Activated CD4-positive, alpha-beta T cell treated with anti-CD3 and anti-CD28 coated beads, Interleukin-2, amount 10 ng/mL, durations not matched to agents 7 days and 5 days (primary cell): ENCODE results near the gene DRC3. TPM values are rescaled to one million over a fixed set of nuclear protein-coding genes. Genes with fewer than 3 reads are reported as not detected.
"Not testable (repeated sequence)": the region's sequence is repeated elsewhere in the genome, so short reads cannot be mapped to it uniquely, and the experiment has no call there.

Experiments used
- CTCF ChIA-PET: fragments of 350-600 bp; sonication (Branson Sonifier 250); formaldehyde crosslinking; loops from one replicate; lab custom pipeline; 2021; ENCODE audit warnings: antibody characterized with exemption; lab: Charles Lee
- POLR2A ChIA-PET: fragments of 350-600 bp; sonication (Branson Sonifier 250); formaldehyde crosslinking; loops from one replicate; lab custom pipeline; 2021; ENCODE audit warnings: antibody characterized with exemption; lab: Charles Lee
- DNase-seq: peaks from one replicate; pipeline ENCODE4 v3.0.0-alpha.2; 2020
- H3K27ac Mint-ChIP-seq: one replicate; pipeline ENCODE4 v1.8.0; 2021; ENCODE audit warnings: mild to moderate bottlenecking, moderate library complexity, mixed read lengths
- H3K27me3 Mint-ChIP-seq: one replicate; pipeline ENCODE4 v1.8.0; 2021; ENCODE audit warnings: mixed read lengths
- H3K36me3 Mint-ChIP-seq: one replicate; pipeline ENCODE4 v1.8.0; 2021; ENCODE audit warnings: low read depth, mixed read lengths
- H3K4me1 Mint-ChIP-seq: one replicate; pipeline ENCODE4 v1.8.0; 2021; ENCODE audit warnings: mixed read lengths
- H3K4me3 Mint-ChIP-seq: one replicate; pipeline ENCODE4 v1.8.0; 2021; ENCODE audit warnings: mild to moderate bottlenecking, moderate library complexity, mixed read lengths
- H3K9me3 Mint-ChIP-seq: one replicate; pipeline ENCODE4 v1.8.0; 2021; ENCODE audit warnings: mixed read lengths
- total RNA-seq, 2 experiments: library from RNA; stranded (reverse); gene quantifications; one replicate each; pipeline ENCODE4 v1.2.3, GENCODE V29; 2021

DRC3 gene
- total RNA-seq, 2 experiments from 2014 or later: 0.06 TPM; not detected in 1

GRCh38 chr17:17934806-17935205, 37.9 kb upstream of the DRC3 start:
- H3K4me1 Mint-ChIP-seq: peaks cover 26% of the 10 kb centered on the region
- CTCF ChIA-PET: interaction anchor here (1.2 to 2.1 kb wide), 4 partner anchors 10 to 13 kb away, joined by 3 to 5 read pairs (median 4); no protein-coding TSS in a partner anchor
- no peak for DNase-seq

GRCh38 chr17:17935321-17936271, 37.1 kb upstream of the DRC3 start:
- no peak for DNase-seq
- Mint-ChIP-seq H3K27me3 (no peaks in the 10 kb centered on the region), H3K9me3 (no peaks in the 10 kb centered on the region), H3K4me3 (no peak overlapping the region), H3K36me3 (no peaks in the 10 kb centered on the region), H3K4me1 (peaks cover 26% of the 10 kb centered on the region), H3K27ac (peak overlapping the region; percentile 36)
- ChIA-PET POLR2A (no interaction called here), CTCF (interaction anchor here (1.1 to 2.1 kb wide), 5 partner anchors 9 to 255 kb away, joined by 3 to 6 read pairs (median 3); no protein-coding TSS in a partner anchor)

More at GRCh38 chr17:17934806-17935205, 37.9 kb upstream of the DRC3 start:
- H3K4me3 Mint-ChIP-seq: no peak overlapping the region
- H3K27me3 Mint-ChIP-seq: no peaks in the 10 kb centered on the region
- H3K27ac Mint-ChIP-seq: no peak overlapping the region
- POLR2A ChIA-PET: no interaction called here
- H3K36me3 Mint-ChIP-seq: no peaks in the 10 kb centered on the region
- no peaks in the 10 kb centered on the region for H3K9me3 Mint-ChIP-seq

DNA sequence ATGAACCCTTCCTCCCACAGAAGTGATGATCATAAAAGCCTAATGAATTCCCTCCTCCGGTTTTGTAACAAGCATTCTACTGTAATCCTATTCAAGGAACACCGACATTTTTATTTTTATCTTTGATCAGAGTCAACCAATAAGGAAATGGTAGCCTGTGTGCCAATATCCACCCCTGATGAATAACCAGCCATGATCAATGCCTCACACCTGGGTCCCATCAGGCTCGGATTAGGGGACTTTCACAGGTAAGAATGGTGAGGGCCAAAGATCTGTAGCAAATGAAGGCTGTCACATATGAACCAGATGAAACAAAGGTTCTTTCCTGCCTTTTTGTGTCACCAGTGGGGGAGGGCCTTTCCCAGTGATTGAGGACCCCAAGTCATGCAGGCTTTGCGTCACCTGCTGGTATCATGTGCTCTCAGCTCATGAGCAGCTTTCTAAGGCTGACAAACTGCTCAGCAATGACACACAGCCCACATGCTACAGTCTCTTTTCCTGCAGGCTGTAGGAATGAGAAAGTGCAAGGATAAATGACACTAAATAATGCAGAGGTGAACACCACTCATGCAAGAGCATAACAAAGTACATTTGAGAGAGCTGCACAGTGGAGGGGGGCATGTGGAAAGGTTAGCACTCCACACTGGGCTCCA, 35.3 kb upstream of the DRC3 start:
- no peaks in the 10 kb centered on the region for H3K9me3 Mint-ChIP-seq
- CTCF ChIA-PET: interaction anchor here (0.5 to 0.8 kb wide), 2 partner anchors 92 to 109 kb away, joined by 3 read pairs; no protein-coding TSS in a partner anchor
- H3K27me3 Mint-ChIP-seq: no peaks in the 10 kb centered on the region
- H3K36me3 Mint-ChIP-seq: no peaks in the 10 kb centered on the region
- H3K27ac Mint-ChIP-seq: no peak overlapping the region
- POLR2A ChIA-PET: no interaction called here
- H3K4me3 Mint-ChIP-seq: no peak overlapping the region
- H3K4me1 Mint-ChIP-seq: peaks cover 26% of the 10 kb centered on the region
- DNase-seq: no peak

- Mint-ChIP-seq H3K9me3 (no peaks in the 10 kb centered on the region), H3K4me1 (peaks cover 26% of the 10 kb centered on the region), H3K36me3 (no peaks in the 10 kb centered on the region), H3K4me3 (no peak overlapping the region), H3K27me3 (no peaks in the 10 kb centered on the region), H3K27ac (no peak overlapping the region)
- ChIA-PET POLR2A (no interaction called here), CTCF (interaction anchor here (0.5 to 0.8 kb wide), 2 partner anchors 91 to 109 kb away, joined by 3 read pairs; no protein-coding TSS in a partner anchor)
- no peak for DNase-seq
These were observed 34.7 kb upstream of the DRC3 start for GRCh38 chr17:17937958-17938357.

DNA sequence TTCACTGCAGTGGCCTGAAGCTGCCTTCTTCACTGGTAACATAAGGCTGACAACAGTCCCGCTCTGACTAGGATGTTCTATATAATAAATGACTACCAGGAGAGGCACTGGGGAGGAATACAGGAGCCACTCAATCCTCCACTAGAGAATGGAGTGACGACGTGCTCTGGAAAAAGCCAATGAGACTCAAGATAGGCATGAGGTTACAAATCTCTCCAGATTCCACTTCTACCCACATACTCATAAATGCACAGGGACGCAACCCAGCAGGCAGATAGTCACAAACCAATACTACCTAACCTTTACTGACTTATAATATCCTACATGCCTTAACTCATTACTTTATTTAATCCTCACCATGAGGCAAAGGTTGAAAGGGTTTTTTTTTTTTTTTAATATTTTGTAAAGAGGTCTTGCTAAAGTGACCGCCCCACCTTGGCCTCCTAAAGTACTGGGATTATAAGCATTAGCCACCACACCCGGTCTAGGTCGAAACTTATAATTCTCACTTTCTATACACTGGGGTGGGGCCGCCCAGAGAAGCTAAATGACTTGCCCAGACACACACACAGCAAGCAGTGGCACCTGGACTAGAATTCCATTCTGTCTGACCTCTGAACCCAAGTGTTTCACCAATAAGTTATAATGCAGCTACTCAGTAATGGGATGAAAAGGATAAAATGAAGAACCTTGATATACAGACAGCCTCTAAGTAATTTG, 34.1 kb upstream of the DRC3 start:
- ChIA-PET POLR2A (no interaction called here), CTCF (no interaction called here)
- Mint-ChIP-seq H3K36me3 (no peaks in the 10 kb centered on the region), H3K4me1 (peaks cover 31% of the 10 kb centered on the region), H3K27me3 (no peaks in the 10 kb centered on the region), H3K9me3 (no peaks in the 10 kb centered on the region), H3K27ac (no peak overlapping the region), H3K4me3 (no peak overlapping the region)
- DNase-seq: no peak

DNA sequence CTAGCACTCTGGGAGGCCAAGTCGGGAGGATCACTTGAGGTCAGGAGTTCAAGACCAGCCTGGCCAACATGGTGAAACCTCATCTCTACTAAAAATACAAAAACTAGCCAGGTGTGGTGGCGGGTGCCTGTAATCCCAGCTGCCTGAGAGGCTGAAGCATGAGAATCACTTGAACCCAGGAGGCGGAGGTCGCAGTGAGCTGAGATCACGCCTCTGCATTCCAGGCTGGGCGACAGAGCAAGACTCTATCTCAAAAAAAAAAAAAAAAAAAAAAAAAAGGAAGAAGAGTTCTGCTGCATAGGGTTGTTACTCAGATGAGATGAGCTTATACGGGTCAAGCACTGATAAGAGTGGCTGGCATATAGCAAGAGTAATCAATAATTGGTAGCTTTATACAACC, 32.7 kb upstream of the DRC3 start:
- POLR2A ChIA-PET, DNase-seq, H3K36me3 Mint-ChIP-seq, H3K27ac Mint-ChIP-seq, H3K27me3 Mint-ChIP-seq, H3K9me3 Mint-ChIP-seq, H3K4me3 Mint-ChIP-seq: not testable (repeated sequence)
- CTCF ChIA-PET: interaction anchor here (0.9 to 1.3 kb wide), 2 partner anchors 19 to 50 kb away, joined by 3 read pairs; no protein-coding TSS in a partner anchor
- H3K4me1 Mint-ChIP-seq: peaks cover 28% of the 10 kb centered on the region

DNA sequence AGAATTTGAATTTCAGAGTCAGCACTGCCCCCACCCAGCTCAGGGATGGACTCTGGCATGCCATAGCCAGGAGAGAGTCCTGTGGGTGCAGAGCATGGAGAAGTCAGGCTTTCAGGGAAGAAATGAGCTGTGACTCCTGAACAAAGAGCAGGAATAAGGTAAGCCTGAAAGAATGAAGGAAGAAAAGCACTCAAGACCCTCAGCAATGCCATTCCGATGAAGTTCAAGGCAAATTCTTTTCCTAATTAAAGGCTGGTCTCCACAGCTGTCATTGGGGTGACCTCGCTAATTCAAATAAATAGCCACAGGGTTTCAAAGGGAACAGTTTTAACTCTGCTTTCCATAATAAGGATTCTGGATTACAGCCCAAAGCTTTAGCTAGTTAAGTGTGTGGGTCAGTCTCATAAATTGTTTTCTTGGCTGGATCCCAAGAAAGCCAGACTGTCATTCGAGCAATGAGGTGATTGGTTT, 32.2 kb upstream of the DRC3 start:
- H3K9me3 Mint-ChIP-seq: no peaks in the 10 kb centered on the region
- POLR2A ChIA-PET: no interaction called here
- CTCF ChIA-PET: interaction anchor here (0.9 to 1.3 kb wide), 2 partner anchors 18 to 50 kb away, joined by 3 read pairs; no protein-coding TSS in a partner anchor
- no peaks in the 10 kb centered on the region for H3K27me3 Mint-ChIP-seq
- no peaks in the 10 kb centered on the region for H3K36me3 Mint-ChIP-seq
- DNase-seq: no peak
- H3K4me3 Mint-ChIP-seq: no peak overlapping the region
- peaks cover 22% of the 10 kb centered on the region for H3K4me1 Mint-ChIP-seq
- no peak overlapping the region for H3K27ac Mint-ChIP-seq

- H3K27me3 Mint-ChIP-seq: no peaks in the 10 kb centered on the region
- no peak for DNase-seq
- H3K36me3 Mint-ChIP-seq: no peaks in the 10 kb centered on the region
- no peak overlapping the region for H3K4me3 Mint-ChIP-seq
- no peak overlapping the region for H3K27ac Mint-ChIP-seq
- no peaks in the 10 kb centered on the region for H3K9me3 Mint-ChIP-seq
- peaks cover 17% of the 10 kb centered on the region for H3K4me1 Mint-ChIP-seq
- CTCF ChIA-PET: interaction anchor here (0.9 to 1.3 kb wide), 2 partner anchors 18 to 51 kb away, joined by 3 read pairs; no protein-coding TSS in a partner anchor
- POLR2A ChIA-PET: no interaction called here
These were observed 31.6 kb upstream of the DRC3 start for GRCh38 chr17:17941015-17941414.

DNA sequence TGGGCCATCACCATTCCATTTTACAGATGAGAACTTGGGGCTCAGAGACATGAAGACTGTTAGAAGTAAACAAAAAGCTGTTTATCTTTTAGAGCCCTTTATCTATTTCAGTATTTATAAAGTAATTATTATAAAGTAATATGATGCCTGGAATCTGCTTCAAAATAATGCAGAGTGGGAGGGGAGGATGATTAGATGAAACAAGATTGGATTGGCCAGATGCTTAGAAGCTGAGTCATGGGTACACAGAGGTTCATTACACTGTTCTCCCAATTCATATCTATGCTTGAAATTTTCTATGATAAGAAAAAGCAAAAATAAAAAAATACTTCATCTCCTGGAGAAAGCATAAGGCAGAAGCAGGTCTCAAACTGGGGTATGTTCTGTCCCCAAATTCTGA, 29.8 kb upstream of the DRC3 start:
- H3K27ac Mint-ChIP-seq: no peak overlapping the region
- DNase-seq: no peak
- H3K4me1 Mint-ChIP-seq: peaks cover 9% of the 10 kb centered on the region
- CTCF ChIA-PET: interaction anchor here (0.5 kb wide), 1 partner anchor 39 kb away, joined by 6 read pairs; no protein-coding TSS in a partner anchor
- no peaks in the 10 kb centered on the region for H3K27me3 Mint-ChIP-seq
- POLR2A ChIA-PET: no interaction called here
- no peaks in the 10 kb centered on the region for H3K36me3 Mint-ChIP-seq
- no peak overlapping the region for H3K4me3 Mint-ChIP-seq
- no peaks in the 10 kb centered on the region for H3K9me3 Mint-ChIP-seq

DNA sequence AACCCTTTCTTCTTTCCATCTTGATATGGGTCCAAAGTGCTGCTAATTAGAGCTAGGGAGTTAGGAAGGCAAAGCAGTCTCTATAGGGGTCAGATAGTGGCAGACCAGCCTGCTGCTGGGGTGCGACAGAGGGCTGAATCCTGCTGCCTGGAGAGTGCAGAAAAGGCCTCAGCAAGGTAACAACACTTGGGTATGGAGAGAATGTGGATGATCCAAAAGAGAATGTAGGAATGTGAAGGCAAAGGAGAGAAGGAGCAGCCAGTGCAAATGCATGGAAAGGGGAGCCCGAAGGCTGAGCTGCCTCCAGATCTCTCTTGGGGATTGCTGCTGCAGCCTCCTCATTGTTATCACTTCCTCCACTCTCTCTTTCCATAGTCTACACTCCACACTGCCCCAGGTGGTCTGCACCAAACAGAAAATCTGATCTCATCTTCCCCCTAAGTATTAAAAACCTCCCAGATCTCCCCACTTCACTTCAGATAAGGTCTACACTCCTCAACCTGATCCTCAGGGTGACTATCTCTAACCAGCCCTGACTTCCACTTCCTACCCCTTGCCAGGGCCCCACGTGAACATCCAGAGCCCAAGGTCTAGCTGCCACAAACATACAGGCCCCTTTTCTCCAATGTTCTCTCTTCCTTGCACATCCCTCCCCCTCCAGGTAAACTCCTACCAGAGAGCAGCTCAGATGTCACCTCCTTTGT, 29.2 kb upstream of the DRC3 start:
- no peak overlapping the region for H3K27ac Mint-ChIP-seq

GRCh38 chr17:17944242-17944641, 28.4 kb upstream of the DRC3 start:
- CTCF ChIA-PET: interaction anchor here (1.2 to 1.5 kb wide), 4 partner anchors 9 to 41 kb away, joined by 3 to 5 read pairs (median 4); no protein-coding TSS in a partner anchor
- H3K4me3 Mint-ChIP-seq: no peak overlapping the region
- no peak overlapping the region for H3K27ac Mint-ChIP-seq
- POLR2A ChIA-PET: no interaction called here
- no peak for DNase-seq
- peaks cover 11% of the 10 kb centered on the region for H3K4me1 Mint-ChIP-seq
- H3K27me3 Mint-ChIP-seq: no peaks in the 10 kb centered on the region
- no peaks in the 10 kb centered on the region for H3K9me3 Mint-ChIP-seq
- no peaks in the 10 kb centered on the region for H3K36me3 Mint-ChIP-seq

More for the DNA sequence above, 29.2 kb upstream of the DRC3 start:
- Mint-ChIP-seq H3K4me3 (no peak overlapping the region), H3K4me1 (peaks cover 9% of the 10 kb centered on the region), H3K9me3 (no peaks in the 10 kb centered on the region), H3K36me3 (no peaks in the 10 kb centered on the region), H3K27me3 (no peaks in the 10 kb centered on the region)
- ChIA-PET CTCF (interaction anchor here (0.5 to 0.7 kb wide), 2 partner anchors 38 to 118 kb away, joined by 3 to 6 read pairs; no protein-coding TSS in a partner anchor), POLR2A (no interaction called here)
- DNase-seq: no peak
